D721Med (cell line): ENCODE results near the gene RALGPS1.

Experiments used
- DNase-seq: peaks from one replicate; pipeline ENCODE4 v3.0.0; 2011; ENCODE audit warnings: low spot score; ENCODE audit not compliant: insufficient read length
- FAIRE-seq: peaks from 2 replicates; lab custom pipeline; 2011; peaks lifted over from hg19 to GRCh38; lab: Jason Lieb, UNC
- CTCF ChIP-seq: IDR thresholded peaks from 2 replicates; pipeline ENCODE4 v1.5.1; 2012; ENCODE audit warnings: mild to moderate bottlenecking, control low read depth; ENCODE audit not compliant: insufficient read depth; ENCODE audit errors: missing control alignments

Gene RALGPS1

GRCh38 chr9:127113191-127113972, 198.8 kb downstream of the RALGPS1 start:
- FAIRE-seq (no peak), DNase-seq (no peak)
- no peak for TF ChIP-seq CTCF

- TF ChIP-seq CTCF: no peak
- no peak for DNase-seq
Measured at GRCh38 chr9:127114606-127115005, 200.0 kb downstream of the RALGPS1 start.

GRCh38 chr9:127116088-127116726, 201.6 kb downstream of the RALGPS1 start:
- FAIRE-seq (no peak), DNase-seq (no peak)
- no peak for TF ChIP-seq CTCF

More at GRCh38 chr9:127114606-127115005, 200.0 kb downstream of the RALGPS1 start:
- no peak for FAIRE-seq

- DNase-seq: no peak
- FAIRE-seq: no peak
- TF ChIP-seq CTCF: no peak
Measured at GRCh38 chr9:127116957-127117356, 202.4 kb downstream of the RALGPS1 start.

- FAIRE-seq: no peak
- TF ChIP-seq CTCF: no peak
Measured at GRCh38 chr9:127117801-127118200, 203.2 kb downstream of the RALGPS1 start.

GRCh38 chr9:127118597-127119319, 204.2 kb downstream of the RALGPS1 start:
- no peak for DNase-seq
- no peak for TF ChIP-seq CTCF
- no peak for FAIRE-seq

More at GRCh38 chr9:127117801-127118200, 203.2 kb downstream of the RALGPS1 start:
- DNase-seq: no peak
